Measurements from ENCODE around the gene MTUS2. TPM values are rescaled to one million over a fixed set of nuclear protein-coding genes. Genes with fewer than 3 reads are reported as not detected.
A peak's percentile ranks its signal among the peaks of the same experiment; 100 is the strongest.

The MTUS2 gene
- total RNA-seq, 4 donors from 2014 or later: 0.16 to 0.75 (median 0.24) TPM

DNA sequence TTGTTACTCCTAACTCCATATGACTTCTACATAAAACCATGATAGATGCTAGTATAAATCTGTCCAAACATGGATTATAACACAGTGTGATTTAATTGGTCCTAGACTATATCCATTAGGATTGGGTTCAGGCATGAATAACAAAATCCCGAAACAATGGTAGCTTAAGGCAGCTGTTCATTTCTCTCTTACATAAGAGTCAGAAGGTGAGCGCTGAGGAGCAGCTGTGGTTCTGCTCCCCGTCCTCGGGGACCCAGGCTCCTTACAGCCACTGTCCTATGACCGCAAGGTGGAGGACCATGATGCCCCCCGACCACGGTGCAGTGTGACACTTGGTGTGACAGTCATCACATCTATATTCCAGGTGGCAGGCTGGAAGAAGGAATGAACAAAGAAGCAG lies 629.6 kb downstream of the MTUS2 start:
- Histone ChIP-seq H3K27me3 (no peaks in the 10 kb centered on the region), H3K36me3 (no peaks in the 10 kb centered on the region), H3K4me1 (no peaks in the 10 kb centered on the region), H3K27ac (no peak overlapping the region), H3K9me3 (no peaks in the 10 kb centered on the region), H3K4me3 (no peak overlapping the region)
- in situ Hi-C loops (cut with MboI; ENCODE audit: low pct_ligation_motif_present in 1 of 4, low pct_unique_long_range_greater_than_20kb in 1 of 4, low sequenced_read_pairs in 3 of 4): no loop called here
- intact Hi-C loops (cut with DNase I; ENCODE audit: low total_unique reads): no loop called here
- WGBS, 2 donors (ENCODE audit: low coverage in 1 of 2): 86 to 92% methylated on average over 1 to 7 of the region's 7 CpGs
- no peak for DNase-seq
- TF ChIP-seq, protein P1, sequence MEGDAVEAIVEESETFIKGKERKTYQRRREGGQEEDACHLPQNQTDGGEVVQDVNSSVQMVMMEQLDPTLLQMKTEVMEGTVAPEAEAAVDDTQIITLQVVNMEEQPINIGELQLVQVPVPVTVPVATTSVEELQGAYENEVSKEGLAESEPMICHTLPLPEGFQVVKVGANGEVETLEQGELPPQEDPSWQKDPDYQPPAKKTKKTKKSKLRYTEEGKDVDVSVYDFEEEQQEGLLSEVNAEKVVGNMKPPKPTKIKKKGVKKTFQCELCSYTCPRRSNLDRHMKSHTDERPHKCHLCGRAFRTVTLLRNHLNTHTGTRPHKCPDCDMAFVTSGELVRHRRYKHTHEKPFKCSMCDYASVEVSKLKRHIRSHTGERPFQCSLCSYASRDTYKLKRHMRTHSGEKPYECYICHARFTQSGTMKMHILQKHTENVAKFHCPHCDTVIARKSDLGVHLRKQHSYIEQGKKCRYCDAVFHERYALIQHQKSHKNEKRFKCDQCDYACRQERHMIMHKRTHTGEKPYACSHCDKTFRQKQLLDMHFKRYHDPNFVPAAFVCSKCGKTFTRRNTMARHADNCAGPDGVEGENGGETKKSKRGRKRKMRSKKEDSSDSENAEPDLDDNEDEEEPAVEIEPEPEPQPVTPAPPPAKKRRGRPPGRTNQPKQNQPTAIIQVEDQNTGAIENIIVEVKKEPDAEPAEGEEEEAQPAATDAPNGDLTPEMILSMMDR (IDR thresholded peaks at IDR 0.05): no peak
- TF ChIP-seq POLR2A (IDR thresholded peaks at IDR 0.05) (no peak), POLR2AphosphoS5 (IDR thresholded peaks at IDR 0.05) (no peak), EP300 (IDR thresholded peaks at IDR 0.05; ENCODE audit: low read depth) (no peak)

DNA sequence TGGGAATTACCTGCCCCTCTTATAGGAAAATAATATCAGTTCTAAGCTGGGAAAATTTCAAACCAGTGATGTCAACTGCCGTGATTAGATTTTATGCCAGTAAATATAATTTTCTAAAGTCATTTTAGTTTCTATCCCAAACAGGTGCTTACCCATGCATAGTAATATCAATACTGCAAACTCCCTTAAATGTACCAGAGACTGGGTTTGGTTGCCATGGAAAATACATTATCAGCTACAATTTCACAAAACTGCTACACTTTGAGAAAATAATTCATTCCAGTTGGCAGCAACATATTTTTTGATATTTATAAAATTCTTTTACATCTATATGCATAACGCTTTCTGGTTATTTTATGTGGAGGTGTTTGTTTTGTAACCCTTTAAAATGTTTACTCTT lies 631.8 kb downstream of the MTUS2 start:
- no peak for DNase-seq
- in situ Hi-C loops (cut with MboI; ENCODE audit: low pct_ligation_motif_present in 1 of 4, low pct_unique_long_range_greater_than_20kb in 1 of 4, low sequenced_read_pairs in 3 of 4) (no loop called here), intact Hi-C loops (cut with DNase I; ENCODE audit: low total_unique reads) (no loop called here)

DNA sequence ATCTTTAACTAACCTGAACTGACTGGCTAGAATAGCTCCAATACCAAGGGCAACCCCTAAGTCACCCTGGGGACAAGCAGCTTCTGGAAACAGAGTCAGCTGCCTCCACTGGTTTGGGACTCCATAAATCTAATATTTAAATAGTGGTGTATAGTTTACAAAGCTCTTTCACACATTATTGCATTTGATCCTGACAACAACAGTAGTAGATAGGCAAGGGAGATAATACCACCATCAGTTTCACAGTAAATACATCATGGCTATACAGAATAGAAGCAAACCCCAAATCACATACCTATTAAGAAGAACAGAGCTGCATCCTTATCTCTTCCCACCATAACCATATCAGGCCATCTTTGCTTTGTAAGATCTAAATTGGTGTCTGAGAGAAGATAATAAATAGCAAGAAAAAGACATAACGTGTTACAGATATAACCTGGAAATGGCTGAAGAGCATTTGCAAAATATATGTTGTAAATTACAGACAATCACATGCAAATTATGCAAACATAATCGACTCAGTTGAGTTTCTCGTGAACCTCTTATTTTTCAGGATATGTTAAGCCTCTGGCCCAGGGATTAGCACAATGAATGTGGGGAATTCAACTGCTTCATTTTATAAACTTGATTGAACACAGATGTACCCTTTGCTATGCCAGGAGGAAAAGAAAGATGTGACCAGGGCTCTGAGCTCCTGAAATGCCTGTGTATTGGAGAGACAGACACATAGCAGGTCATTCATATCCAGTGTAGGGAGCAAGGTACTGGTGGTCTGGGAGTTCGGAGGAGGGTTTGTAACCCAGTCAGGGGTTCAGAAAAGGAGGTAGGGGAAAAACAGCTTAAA lies 632.9 kb downstream of the MTUS2 start:
- no peak for TF ChIP-seq POLR2A (IDR thresholded peaks at IDR 0.05)
- peak in 1 of 3 donors; percentile 25 for TF ChIP-seq POLR2AphosphoS5 (IDR thresholded peaks at IDR 0.05)
- TF ChIP-seq EP300 (IDR thresholded peaks at IDR 0.05; ENCODE audit: low read depth): no peak
- Histone ChIP-seq H3K36me3 (no peaks in the 10 kb centered on the region), H3K9me3 (no peaks in the 10 kb centered on the region), H3K4me3 (no peak overlapping the region), H3K27me3 (no peaks in the 10 kb centered on the region), H3K27ac (no peak overlapping the region), H3K4me1 (no peaks in the 10 kb centered on the region)
- no peak for DNase-seq
- in situ Hi-C loops (cut with MboI; ENCODE audit: low pct_ligation_motif_present in 1 of 4, low pct_unique_long_range_greater_than_20kb in 1 of 4, low sequenced_read_pairs in 3 of 4): no loop called here
- intact Hi-C loops (cut with DNase I; ENCODE audit: low total_unique reads): no loop called here
- 60 to 64% methylated on average over 4 of the region's 4 CpGs for WGBS, 2 donors (ENCODE audit: low coverage in 1 of 2)

More for the DNA sequence above, 631.8 kb downstream of the MTUS2 start:
- no peak overlapping the region for H3K4me3 ChIP-seq
- no peaks in the 10 kb centered on the region for H3K36me3 ChIP-seq
- no peaks in the 10 kb centered on the region for H3K9me3 ChIP-seq
- no peaks in the 10 kb centered on the region for H3K4me1 ChIP-seq
- no peak overlapping the region for H3K27ac ChIP-seq
- H3K27me3 ChIP-seq: no peaks in the 10 kb centered on the region
- WGBS, 2 donors (ENCODE audit: low coverage in 1 of 2): 71 to 93% methylated on average over 2 of the region's 2 CpGs
- no peak for TF ChIP-seq EP300 (IDR thresholded peaks at IDR 0.05; ENCODE audit: low read depth)
- TF ChIP-seq POLR2AphosphoS5 (IDR thresholded peaks at IDR 0.05): no peak
- TF ChIP-seq, protein P1 (IDR thresholded peaks at IDR 0.05): no peak
- no peak for TF ChIP-seq POLR2A (IDR thresholded peaks at IDR 0.05)

DNA sequence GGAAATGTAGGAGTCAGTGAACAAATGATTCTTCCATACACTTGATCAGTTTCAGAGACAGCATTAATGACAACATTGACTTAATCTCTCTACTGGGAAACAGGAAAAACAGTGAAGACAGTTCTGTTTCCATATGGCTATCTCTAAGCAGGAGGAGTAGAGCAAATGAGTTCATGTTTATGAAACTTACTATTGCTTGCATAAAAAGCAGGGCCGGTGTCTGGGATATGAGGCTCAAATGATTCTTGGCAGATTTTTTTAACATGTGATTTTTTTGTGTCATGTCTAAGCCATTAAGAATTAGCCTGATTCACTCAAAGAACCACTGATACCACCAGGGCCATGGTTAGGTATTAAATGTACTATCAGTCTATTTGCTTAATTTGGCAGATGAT lies 633.5 kb downstream of the MTUS2 start:
- DNase-seq: no peak
- Histone ChIP-seq H3K27ac (no peak overlapping the region), H3K36me3 (no peaks in the 10 kb centered on the region), H3K9me3 (no peaks in the 10 kb centered on the region), H3K4me3 (no peak overlapping the region), H3K4me1 (no peaks in the 10 kb centered on the region), H3K27me3 (no peaks in the 10 kb centered on the region)
- no peak for TF ChIP-seq EP300 (IDR thresholded peaks at IDR 0.05; ENCODE audit: low read depth)
- no peak for TF ChIP-seq POLR2A (IDR thresholded peaks at IDR 0.05)
- no peak for TF ChIP-seq POLR2AphosphoS5 (IDR thresholded peaks at IDR 0.05)
- TF ChIP-seq, protein P1 (IDR thresholded peaks at IDR 0.05): no peak
- intact Hi-C loops (cut with DNase I; ENCODE audit: low total_unique reads): no loop called here
- WGBS, 2 donors (ENCODE audit: low coverage in 1 of 2): 82% methylated on average over 1 of the region's 1 CpG; no CpG with 5 or more reads in 1 of the 2 donors
- in situ Hi-C loops (cut with MboI; ENCODE audit: low pct_ligation_motif_present in 1 of 4, low pct_unique_long_range_greater_than_20kb in 1 of 4, low sequenced_read_pairs in 3 of 4): no loop called here
